ENCODE data around the gene SLC17A4.

DNA sequence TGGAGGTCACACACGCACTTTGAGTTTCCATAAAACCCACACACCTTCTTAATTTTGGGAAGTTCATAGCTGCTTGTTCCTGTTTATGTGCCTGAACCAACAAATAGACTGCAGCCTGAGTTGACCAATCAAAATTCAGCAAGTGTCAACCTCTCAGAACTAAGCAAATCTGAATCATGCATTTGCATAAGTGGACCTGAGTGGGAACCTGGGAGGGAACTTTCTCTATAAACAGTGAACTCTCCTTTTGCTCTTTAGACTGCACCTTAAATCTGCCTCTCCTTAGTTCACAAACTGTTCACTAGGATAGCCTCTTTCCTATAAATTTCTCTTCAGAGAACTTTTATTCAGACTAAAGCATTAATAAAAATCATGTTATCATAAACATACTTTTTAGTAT lies 39.4 kb downstream of the SLC17A4 start:
- TF ChIP-seq EZH2phosphoT487 (IDR thresholded peaks at IDR 0.05; ENCODE audit: insufficient read depth, low read depth): no peak
- no peak for TF ChIP-seq EZH2 (IDR thresholded peaks at IDR 0.05; ENCODE audit: insufficient read depth, poor library complexity, severe bottlenecking)

All from GM23248 (cell line).